Ascending aorta (tissue), 2 donors: ENCODE measurements around the gene HIC1. TPM values are rescaled to one million over a fixed set of nuclear protein-coding genes. Genes with fewer than 3 reads are reported as not detected.

Experiments used
- DNase-seq, 2 donors: peaks; one replicate each; pipeline ENCODE4 v3.0.0-alpha.2; 2019; ENCODE audit warnings: low spot score in 2 of 2
- H3K27ac ChIP-seq, 2 donors: fragments of 200-600 bp; sonication (generic); one replicate each; pipeline ENCODE4 v1.5.1; 2016 to 2017; ENCODE audit warnings: mild to moderate bottlenecking in 1 of 2
- H3K27me3 ChIP-seq: fragments of 200-600 bp; sonication (generic); one replicate; pipeline ENCODE4 v1.5.1; 2017
- H3K36me3 ChIP-seq, 2 donors: fragments of 200-600 bp; sonication (generic); one replicate each; pipeline ENCODE4 v1.5.1; 2016
- H3K4me1 ChIP-seq, 2 donors: fragments of 200-600 bp; sonication (generic); one replicate each; pipeline ENCODE4 v1.5.1; 2016 to 2017; ENCODE audit warnings: mild to moderate bottlenecking in 1 of 2
- H3K4me3 ChIP-seq, 2 donors: fragments of 200-600 bp; sonication (generic); one replicate each; pipeline ENCODE4 v1.5.1; 2016 to 2017; ENCODE audit warnings: mild to moderate bottlenecking in 1 of 2
- H3K9me3 ChIP-seq, 2 donors: fragments of 200-600 bp; sonication (generic); one replicate each; pipeline ENCODE4 v1.5.1; 2016
- intact Hi-C: fragments of 100-400 bp; cut with DNase I; formaldehyde crosslinking; loops from one replicate; pipeline ENCODE4 v1.15.1; 2023
- total RNA-seq: library from RNA; depleted of rRNA; stranded (reverse); fragments of >200 nt; gene quantifications from one replicate; pipeline ENCODE4 v1.1.0, GENCODE V29; 2016
- TF ChIP-seq, protein P1 (sequence below), 3 experiments: fragments of 200-600 bp in 2 of 3; fragments of 450-650 bp in 1 of 3; sonication (generic) in 2 of 3; IDR thresholded peaks; one replicate each; pipeline ENCODE4 v1.5.1; 2016 to 2019; ENCODE audit warnings: antibody characterized with exemption in 3 of 3, mild to moderate bottlenecking in 1 of 3, moderate library complexity in 1 of 3

HIC1 gene
- total RNA-seq, 1 donor from 2014 or later, result 131 TPM

- peaks cover 0 to 14% of the 10 kb centered on the region in 2 donors for H3K4me1 ChIP-seq
- no peak for DNase-seq
- no peaks in the 10 kb centered on the region for H3K9me3 ChIP-seq
- intact Hi-C loops, result no loop called here
- peaks cover 24 to 56% of the 10 kb centered on the region in 2 donors for H3K36me3 ChIP-seq
- TF ChIP-seq, protein P1, sequence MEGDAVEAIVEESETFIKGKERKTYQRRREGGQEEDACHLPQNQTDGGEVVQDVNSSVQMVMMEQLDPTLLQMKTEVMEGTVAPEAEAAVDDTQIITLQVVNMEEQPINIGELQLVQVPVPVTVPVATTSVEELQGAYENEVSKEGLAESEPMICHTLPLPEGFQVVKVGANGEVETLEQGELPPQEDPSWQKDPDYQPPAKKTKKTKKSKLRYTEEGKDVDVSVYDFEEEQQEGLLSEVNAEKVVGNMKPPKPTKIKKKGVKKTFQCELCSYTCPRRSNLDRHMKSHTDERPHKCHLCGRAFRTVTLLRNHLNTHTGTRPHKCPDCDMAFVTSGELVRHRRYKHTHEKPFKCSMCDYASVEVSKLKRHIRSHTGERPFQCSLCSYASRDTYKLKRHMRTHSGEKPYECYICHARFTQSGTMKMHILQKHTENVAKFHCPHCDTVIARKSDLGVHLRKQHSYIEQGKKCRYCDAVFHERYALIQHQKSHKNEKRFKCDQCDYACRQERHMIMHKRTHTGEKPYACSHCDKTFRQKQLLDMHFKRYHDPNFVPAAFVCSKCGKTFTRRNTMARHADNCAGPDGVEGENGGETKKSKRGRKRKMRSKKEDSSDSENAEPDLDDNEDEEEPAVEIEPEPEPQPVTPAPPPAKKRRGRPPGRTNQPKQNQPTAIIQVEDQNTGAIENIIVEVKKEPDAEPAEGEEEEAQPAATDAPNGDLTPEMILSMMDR (IDR thresholded peaks at IDR 0.05), result no peak
- H3K4me3 ChIP-seq, result no peak overlapping the region
- peak overlapping the region; percentile 41 to 51 for H3K27ac ChIP-seq
- no peaks in the 10 kb centered on the region for H3K27me3 ChIP-seq
Measured at GRCh38 chr17:2065949-2066400, 11.1 kb downstream of the HIC1 start.

- peaks cover 19 to 61% of the 10 kb centered on the region in 2 donors for H3K36me3 ChIP-seq
- intact Hi-C loops, result no loop called here
- H3K27ac ChIP-seq, result peak overlapping the region; percentile 19 to 53
- H3K27me3 ChIP-seq, result no peaks in the 10 kb centered on the region
- no peak for DNase-seq
- peaks cover 0 to 14% of the 10 kb centered on the region in 2 donors for H3K4me1 ChIP-seq
- H3K9me3 ChIP-seq, result no peaks in the 10 kb centered on the region
- TF ChIP-seq, protein P1 (IDR thresholded peaks at IDR 0.05), result no peak
- no peak overlapping the region for H3K4me3 ChIP-seq
Measured at GRCh38 chr17:2067048-2067561, 12.2 kb downstream of the HIC1 start.

GRCh38 chr17:2067608-2068024, 12.7 kb downstream of the HIC1 start:
- peaks cover 0 to 12% of the 10 kb centered on the region in 2 donors for H3K4me1 ChIP-seq
- DNase-seq, result no peak
- TF ChIP-seq, protein P1 (IDR thresholded peaks at IDR 0.05), result no peak
- H3K27ac ChIP-seq, result peak overlapping the region; percentile 19 to 53
- intact Hi-C loops, result no loop called here
- peaks cover 19 to 62% of the 10 kb centered on the region in 2 donors for H3K36me3 ChIP-seq
- H3K4me3 ChIP-seq, result no peak overlapping the region
- no peaks in the 10 kb centered on the region for H3K27me3 ChIP-seq
- H3K9me3 ChIP-seq, result no peaks in the 10 kb centered on the region

GRCh38 chr17:2068031-2068518, 13.2 kb downstream of the HIC1 start:
- intact Hi-C loops, result no loop called here
- Histone ChIP-seq H3K9me3 (no peaks in the 10 kb centered on the region), H3K27ac (peak overlapping the region in 1 of 2 donors; percentile 53), H3K27me3 (no peaks in the 10 kb centered on the region), H3K4me1 (peaks cover 0 to 9% of the 10 kb centered on the region in 2 donors), H3K36me3 (peaks cover 19 to 61% of the 10 kb centered on the region in 2 donors), H3K4me3 (no peak overlapping the region)
- no peak for DNase-seq
- TF ChIP-seq, protein P1 (IDR thresholded peaks at IDR 0.05), result no peak

- DNase-seq, result no peak
- Histone ChIP-seq H3K27ac (peak overlapping the region in 1 of 2 donors; percentile 52), H3K4me1 (peaks cover 0 to 9% of the 10 kb centered on the region in 2 donors), H3K9me3 (no peaks in the 10 kb centered on the region), H3K36me3 (peaks cover 18 to 57% of the 10 kb centered on the region in 2 donors), H3K27me3 (no peaks in the 10 kb centered on the region), H3K4me3 (no peak overlapping the region)
- TF ChIP-seq, protein P1 (IDR thresholded peaks at IDR 0.05), result no peak
- intact Hi-C loops, result no loop called here
Measured at GRCh38 chr17:2068519-2069051, 13.7 kb downstream of the HIC1 start.
